SK-N-DZ (cell line): Measurements from ENCODE around the gene NUP133. TPM values are rescaled to one million over a fixed set of nuclear protein-coding genes. Genes with fewer than 3 reads are reported as not detected.
"Not testable (repeated sequence)": the region's sequence is repeated elsewhere in the genome, so short reads cannot be mapped to it uniquely, and the experiment has no call there.

Experiments
- DNase-seq: peaks from one replicate; pipeline ENCODE4 v3.0.0-alpha.2; 2015; ENCODE audit warnings: low spot score
- polyA plus RNA-seq, 2 experiments: library from polyadenylated mRNA; depleted of rRNA; stranded (reverse); fragments of >200 nt; gene quantifications; 2 replicates each; pipeline ENCODE4 v1.2.3, GENCODE V29; 2014

NUP133 gene
- polyA plus RNA-seq (2014; cell fraction: cytosol; rRNA removed) = 46.8 and 52.2 TPM in 2 replicates
- polyA plus RNA-seq (2014; cell fraction: nucleus; rRNA removed) = 61.4 and 70.6 TPM in 2 replicates

GRCh38 chr1:229507951-229508822, at the start of gene NUP133:
NUP133 (minus strand) TSS chr1:229508341; CDS start chr1:229508249, 92 bp downstream.
- DNase-seq = peak; percentile 96

- no peak for DNase-seq
Measured at GRCh38 chr1:229557200-229557850, 49.2 kb upstream of the NUP133 start.

GRCh38 chr1:229554886-229555621, 46.9 kb upstream of the NUP133 start:
- no peak for DNase-seq

- no peak for DNase-seq
Measured at GRCh38 chr1:229553621-229554130, 45.5 kb upstream of the NUP133 start.

- no peak for DNase-seq
Measured at GRCh38 chr1:229552732-229553131, 44.6 kb upstream of the NUP133 start.

- DNase-seq = no peak
Measured at GRCh38 chr1:229550812-229551567, 42.8 kb upstream of the NUP133 start.

GRCh38 chr1:229547542-229547941, 39.4 kb upstream of the NUP133 start:
- no peak for DNase-seq

GRCh38 chr1:229544587-229544986, 36.4 kb upstream of the NUP133 start:
- DNase-seq = no peak

- no peak for DNase-seq
Measured at GRCh38 chr1:229539863-229540506, 31.8 kb upstream of the NUP133 start.

- no peak for DNase-seq
Measured at GRCh38 chr1:229538945-229539344, 30.8 kb upstream of the NUP133 start.

GRCh38 chr1:229537894-229538293, 29.8 kb upstream of the NUP133 start:
- no peak for DNase-seq

GRCh38 chr1:229536982-229537381, 28.8 kb upstream of the NUP133 start:
- no peak for DNase-seq

- DNase-seq = no peak
Measured at GRCh38 chr1:229535230-229535629, 27.1 kb upstream of the NUP133 start.

- no peak for DNase-seq
Measured at GRCh38 chr1:229531326-229531725, 23.2 kb upstream of the NUP133 start.

GRCh38 chr1:229529639-229530038, 21.5 kb upstream of the NUP133 start:
- no peak for DNase-seq

GRCh38 chr1:229526695-229527094, 18.6 kb upstream of the NUP133 start:
- no peak for DNase-seq

- DNase-seq = no peak
Measured at GRCh38 chr1:229523052-229523451, 14.9 kb upstream of the NUP133 start.

- peak; percentile 60 for DNase-seq
Measured at GRCh38 chr1:229514578-229515275, 6.6 kb upstream of the NUP133 start.

GRCh38 chr1:229511625-229512024, 3.5 kb upstream of the NUP133 start:
- DNase-seq = not testable (repeated sequence)

- DNase-seq = not testable (repeated sequence)
Measured at GRCh38 chr1:229511201-229511600, 3.1 kb upstream of the NUP133 start.
